Activated CD4-positive, alpha-beta T cell treated with anti-CD3 and anti-CD28 coated beads for 24 hours (primary cell): Measurements from ENCODE around the gene HIBADH.

Source experiments
- DNase-seq, 2 donors: peaks; one replicate each; pipeline ENCODE4 v3.0.0-alpha.2; 2020; ENCODE audit warnings: low read depth in 2 of 2

Gene HIBADH

GRCh38 chr7:27636326-27637006, 26.2 kb downstream of the HIBADH start:
- no peak for DNase-seq

GRCh38 chr7:27635728-27636127, 27.0 kb downstream of the HIBADH start:
- no peak for DNase-seq

GRCh38 chr7:27634671-27635493, 27.8 kb downstream of the HIBADH start:
- DNase-seq, result no peak

DNA sequence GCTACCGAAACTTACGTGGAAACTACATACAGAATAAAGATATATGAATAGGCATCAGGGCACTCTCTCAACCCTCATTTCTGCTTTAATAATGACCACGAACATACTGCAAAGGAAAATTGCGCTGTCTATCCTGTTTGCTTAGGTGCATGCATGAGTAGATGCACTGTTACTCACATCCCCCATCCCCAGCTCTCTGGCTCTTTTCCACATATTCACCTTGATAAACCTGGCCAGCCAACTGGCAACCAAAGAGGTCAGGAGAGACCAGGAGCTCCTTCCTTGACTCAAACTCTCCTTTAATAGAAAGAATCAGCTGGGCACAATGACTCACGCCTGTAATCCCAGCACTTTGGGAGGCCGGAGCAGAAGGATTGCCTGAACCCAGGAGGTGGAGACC, 29.6 kb downstream of the HIBADH start:
- no peak for DNase-seq

DNA sequence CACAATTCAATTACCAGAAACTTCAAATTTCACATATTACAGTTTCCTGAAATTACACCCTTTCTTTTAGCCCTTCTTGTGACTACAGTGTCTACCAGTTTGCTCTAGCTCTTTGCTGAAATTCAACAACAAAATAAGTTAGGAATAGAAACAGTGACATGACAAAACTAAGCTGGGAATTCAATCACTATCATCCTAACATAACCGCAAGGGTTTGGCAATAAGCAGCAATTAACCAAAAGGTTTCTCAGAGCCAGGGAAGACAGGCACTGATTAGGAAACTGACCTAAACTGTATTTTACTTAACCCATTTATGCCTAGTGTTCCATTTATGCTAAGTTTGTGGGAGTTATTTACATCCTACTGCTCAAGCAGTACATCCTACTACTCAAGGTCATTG, 31.3 kb downstream of the HIBADH start:
- DNase-seq, result no peak

GRCh38 chr7:27627146-27627545, 35.5 kb downstream of the HIBADH start:
- DNase-seq, result no peak

GRCh38 chr7:27619492-27619891, 43.2 kb downstream of the HIBADH start:
- no peak for DNase-seq

DNA sequence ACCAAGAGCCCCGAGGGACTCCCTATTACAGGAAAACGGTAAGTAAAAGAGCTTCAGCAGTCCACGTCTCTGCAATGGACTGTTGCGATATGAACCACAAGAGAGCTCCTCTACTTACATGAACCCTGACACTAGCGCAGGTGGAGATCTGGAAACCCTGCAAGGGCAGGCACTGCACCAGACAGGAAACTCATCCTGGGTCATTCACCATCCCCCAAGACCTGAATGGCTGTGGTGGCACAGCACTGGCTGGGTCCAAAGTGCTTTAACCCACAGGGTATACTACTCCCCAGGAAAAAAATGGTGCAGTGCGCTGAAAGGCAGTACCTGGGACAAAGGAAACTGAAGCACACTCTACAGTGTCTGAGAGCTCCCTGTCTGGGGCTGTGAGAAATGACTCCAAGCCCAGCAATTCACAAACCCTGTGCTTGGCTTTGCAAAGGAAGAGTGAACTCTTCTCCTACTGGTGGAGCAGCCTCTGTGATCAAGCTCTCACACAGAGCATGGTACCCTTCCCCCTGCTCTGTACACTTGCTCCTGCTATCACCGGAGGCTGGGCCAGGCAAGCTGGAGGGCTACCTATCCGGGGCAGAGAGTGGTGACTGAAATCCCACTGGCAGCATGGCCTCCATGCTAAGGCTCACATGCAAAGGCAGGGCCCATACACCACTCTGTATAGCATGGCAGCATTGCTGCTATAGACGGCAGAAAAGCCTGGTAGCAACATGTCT, 44.9 kb downstream of the HIBADH start:
- no peak for DNase-seq

DNA sequence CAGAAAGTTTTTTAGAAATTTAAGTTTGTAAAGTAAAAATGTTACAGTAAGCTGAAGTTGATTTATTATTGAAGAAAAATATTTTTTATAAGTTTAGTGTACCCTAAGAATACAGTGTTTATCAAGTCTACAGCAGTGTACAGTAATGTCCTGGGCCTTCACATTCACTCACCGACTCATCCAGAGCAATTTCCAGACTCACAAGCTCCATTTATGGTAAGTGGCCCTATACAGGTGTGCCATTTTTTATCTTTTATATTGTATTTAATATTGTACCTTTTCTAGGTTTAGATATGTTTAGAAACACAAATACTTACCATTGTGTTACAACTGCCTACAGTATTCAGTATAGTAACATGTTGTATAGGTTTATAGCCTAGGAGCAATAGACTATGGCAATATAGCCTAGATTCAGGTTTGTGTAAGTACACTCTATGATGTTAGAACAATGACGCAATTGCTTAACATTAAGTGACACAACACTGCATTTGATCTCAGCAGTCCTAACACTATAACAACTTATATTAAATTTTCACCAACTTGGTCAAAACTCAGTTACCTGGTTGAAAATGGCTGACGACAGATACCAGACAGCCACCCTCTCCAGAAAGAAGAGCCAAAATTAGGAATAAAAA, 45.7 kb downstream of the HIBADH start:
- no peak for DNase-seq

DNA sequence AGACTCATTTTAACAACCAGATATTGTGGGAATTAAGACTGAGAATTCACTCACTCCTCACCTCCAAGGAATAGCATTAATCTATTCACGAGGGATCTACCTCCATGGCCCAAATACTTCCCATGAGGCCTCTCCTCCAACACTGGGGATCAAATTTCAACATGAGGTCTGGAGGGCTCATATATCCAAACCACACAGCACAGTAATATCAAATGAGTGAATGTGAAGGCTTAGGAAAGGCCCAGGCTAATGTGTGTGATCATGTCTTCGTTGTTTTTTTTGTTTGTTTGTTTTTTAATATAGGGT, 46.5 kb downstream of the HIBADH start:
- no peak for DNase-seq

DNA sequence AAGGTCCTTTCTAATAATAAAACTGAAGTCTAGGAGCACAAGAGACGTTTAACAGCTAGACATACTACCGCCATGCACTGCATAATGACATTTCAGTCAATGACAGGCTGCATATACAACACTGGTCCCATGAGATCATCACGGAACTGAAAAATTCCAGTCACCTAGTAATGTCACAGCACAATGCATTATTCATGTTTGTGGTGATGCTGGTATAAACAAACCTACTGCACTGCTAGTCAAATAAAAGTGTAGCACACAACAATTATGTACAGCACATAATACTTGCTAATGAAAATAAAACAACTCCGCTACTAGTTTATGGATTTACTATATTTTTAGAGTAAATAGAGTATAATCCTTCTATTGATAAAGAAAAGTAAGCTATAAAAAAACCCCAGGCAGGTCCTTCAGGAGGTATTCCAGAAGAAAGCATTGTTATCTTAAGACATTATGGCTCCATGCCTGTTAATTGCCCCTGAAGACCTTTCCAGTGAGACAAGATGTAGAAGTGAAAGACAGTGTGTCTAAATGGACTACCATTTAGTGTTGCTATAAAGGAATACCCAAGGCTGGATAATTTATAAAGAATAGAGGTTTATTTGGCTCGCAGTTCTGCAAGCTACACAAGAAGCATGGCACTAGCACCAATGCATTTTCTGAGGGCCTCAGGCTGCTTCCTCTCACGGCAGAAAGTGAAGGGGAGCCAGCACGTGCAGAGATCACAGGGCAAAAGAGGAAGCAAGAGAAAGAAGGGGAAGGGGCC, 47.1 kb downstream of the HIBADH start:
- DNase-seq, result no peak

- DNase-seq, result no peak
These were observed 48.6 kb downstream of the HIBADH start for GRCh38 chr7:27614095-27614494.

DNA sequence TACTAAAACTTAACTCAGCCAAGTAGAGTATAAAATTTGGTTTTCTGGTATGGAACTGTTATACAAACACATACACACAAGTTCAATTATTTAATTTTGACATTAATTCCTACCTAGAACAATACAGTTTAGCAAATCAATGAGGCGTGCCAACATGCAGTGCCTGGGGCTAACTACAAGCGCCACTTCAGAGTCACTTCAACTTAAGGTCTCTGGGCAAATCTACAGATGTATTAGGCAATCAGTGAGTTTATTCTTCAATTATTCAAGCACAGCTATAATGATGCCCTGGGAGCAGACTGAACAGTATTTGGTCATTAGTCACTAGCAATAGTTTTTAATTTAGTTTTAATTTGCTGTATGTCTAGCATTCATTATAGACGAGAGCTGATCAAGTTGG, 51.6 kb downstream of the HIBADH start:
- DNase-seq, result no peak

GRCh38 chr7:27608776-27609495, 53.7 kb downstream of the HIBADH start:
- DNase-seq, result no peak

DNA sequence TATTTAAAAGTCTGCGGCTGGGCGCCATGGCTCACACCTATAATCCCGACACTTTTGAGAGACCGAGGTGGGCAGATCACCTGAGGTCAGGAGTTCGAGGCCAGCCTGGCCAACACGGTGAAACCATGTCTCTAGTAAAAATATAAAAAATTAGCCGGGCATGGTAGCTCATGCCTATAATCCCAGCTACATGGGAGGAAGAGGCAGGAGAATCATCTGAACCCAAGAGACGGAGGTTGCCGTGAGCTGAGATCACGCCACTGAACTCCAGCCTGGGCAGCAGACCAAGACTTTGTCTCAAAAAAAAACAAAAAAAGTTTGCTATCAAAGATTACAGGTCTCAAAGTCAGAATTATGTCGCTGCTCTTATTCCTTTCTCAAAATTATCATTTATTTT, 55.5 kb downstream of the HIBADH start:
- no peak for DNase-seq

DNA sequence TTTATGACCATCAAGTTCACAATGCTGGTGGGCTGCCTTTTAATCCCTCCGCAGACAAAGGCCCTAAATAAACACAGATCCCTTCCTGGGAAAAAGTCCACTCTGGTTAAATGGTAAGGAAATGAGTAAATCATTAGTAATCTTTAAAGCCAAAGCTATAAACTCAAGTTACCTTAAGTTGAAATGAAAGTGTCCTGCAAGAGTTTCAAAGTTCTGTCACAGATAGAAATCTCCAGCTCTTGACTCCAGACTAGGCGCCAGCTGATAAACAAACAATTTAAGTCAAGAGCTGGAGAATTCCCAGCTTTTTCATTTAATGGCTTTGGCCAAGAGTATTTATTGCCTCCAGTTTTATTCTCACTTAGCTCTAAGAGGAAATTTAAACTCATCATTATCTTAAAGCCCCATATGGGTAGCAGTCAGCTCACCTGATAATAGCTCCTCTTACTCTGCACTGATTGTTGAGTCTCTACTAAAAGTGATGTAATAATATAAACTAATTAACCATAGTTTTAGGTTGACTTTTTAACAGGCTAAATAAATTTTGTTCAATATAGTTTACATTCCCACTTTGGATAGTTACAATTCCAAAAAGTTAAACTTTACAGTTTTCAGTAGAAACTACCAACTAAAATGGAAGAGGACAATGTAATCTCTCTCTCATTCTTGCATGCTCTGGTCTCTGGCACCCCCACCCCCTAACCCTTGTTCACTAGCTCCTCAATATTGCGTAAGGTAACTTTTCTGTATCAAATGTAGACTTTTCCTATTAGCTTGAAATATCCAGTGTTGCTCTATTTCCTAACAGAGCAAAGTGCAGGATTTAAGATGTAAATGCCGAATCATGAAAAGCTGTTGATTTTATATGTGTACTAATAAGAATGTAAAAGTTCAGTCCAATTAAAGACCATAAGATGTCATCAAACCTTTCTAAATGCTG, 56.1 kb downstream of the HIBADH start:
- DNase-seq, result no peak

DNA sequence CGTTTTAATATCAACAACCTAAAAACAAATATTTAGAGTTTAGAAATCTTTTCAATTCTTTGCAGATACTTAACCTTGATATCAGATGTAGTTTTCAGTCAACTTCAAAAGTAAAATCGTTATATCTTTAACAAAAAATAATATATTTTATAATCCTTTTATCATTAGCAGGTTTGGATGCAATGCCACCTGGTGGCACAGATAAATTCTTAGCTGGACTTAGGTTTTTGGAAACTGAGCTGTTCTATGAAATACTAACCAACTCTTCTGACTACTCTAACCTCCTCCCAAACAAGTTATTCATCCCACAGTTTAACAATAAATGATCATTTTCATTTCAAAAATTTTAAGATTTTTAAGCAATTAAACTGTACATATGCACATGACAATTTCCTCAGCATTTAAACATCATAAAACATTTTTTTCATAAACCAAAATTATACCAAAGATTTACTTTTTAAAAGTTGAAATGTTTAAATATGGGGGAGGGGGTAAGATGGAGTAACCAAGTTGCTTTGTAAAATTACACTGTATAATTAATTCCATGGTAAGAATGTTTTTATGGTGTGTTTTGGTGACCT, 56.9 kb downstream of the HIBADH start:
- DNase-seq, result no peak

- DNase-seq, result no peak
These were observed 57.4 kb downstream of the HIBADH start for GRCh38 chr7:27605283-27605682.

- DNase-seq, result no peak
These were observed 58.9 kb downstream of the HIBADH start for GRCh38 chr7:27603813-27604212.

DNA sequence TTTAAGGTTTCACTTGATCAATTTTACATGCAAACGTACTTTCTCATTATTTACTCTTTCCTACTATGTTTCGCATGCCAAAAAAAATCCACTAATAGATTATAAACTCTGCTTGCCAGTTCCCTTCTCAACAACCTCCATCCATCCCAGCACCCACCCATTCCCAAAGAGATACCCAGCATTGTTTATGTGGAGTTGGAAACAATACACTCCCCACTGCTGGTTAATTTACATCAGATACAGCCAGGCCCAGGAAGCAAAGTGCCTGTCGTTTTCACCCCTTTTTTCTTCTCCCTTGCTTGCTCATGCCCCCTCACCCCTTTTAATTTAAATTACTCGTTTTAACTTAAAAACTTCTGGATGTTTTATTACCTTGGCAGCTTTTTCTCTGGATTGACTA, 59.9 kb downstream of the HIBADH start:
- no peak for DNase-seq
